Stimulated activated CD8-positive, alpha-beta memory T cell treated with anti-CD3 and anti-CD28 coated beads, Interleukin-7, amount 100 ng/mL, for 24 hours (primary cell): ENCODE data around the gene CRYZL1.

Experiments used
- DNase-seq: peaks from one replicate; pipeline ENCODE4 v3.0.0-alpha.2; 2020; ENCODE audit warnings: low read depth

The CRYZL1 gene

DNA sequence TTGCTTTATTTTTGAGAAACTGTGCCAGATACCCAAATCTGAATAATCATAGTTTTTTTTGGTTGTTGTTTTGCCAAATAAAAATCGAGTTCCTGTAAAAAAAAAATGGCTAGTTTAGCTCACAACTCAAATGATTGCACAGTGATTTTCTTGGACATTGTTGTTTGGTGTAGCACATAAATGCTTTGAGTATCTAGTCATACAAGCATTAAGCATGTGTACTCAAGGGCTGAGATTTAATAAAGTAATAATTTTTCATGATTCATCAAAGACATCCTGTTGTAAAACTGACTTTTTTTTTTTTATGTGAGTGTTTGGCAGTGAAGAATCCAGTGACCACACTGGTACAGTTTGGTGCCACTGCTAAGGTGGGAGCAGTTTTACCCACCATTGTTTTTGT is 19.6 kb upstream of the CRYZL1 start:
- DNase-seq = no peak

DNA sequence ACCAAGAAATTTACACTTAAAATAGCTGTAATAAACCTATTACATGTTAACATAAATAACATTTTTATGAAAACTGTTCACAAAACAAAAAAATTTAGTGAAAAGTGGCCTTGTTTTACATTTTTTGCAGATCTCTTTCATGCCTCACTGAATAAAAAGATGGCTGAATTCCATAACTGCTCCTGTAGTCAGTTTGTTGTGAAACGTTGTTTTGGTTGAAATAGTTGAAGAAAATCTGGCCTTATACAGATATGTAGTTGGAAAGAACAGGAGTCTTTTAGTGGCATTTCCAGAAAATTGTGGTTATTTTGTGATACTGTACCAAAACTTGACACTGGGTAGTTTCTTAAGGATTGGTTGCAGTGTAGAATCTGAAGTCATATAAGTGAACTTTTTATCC is 18.9 kb upstream of the CRYZL1 start:
- no peak for DNase-seq

- no peak for DNase-seq
Measured at GRCh38 chr21:33659568-33659949, 18.0 kb upstream of the CRYZL1 start.

DNA sequence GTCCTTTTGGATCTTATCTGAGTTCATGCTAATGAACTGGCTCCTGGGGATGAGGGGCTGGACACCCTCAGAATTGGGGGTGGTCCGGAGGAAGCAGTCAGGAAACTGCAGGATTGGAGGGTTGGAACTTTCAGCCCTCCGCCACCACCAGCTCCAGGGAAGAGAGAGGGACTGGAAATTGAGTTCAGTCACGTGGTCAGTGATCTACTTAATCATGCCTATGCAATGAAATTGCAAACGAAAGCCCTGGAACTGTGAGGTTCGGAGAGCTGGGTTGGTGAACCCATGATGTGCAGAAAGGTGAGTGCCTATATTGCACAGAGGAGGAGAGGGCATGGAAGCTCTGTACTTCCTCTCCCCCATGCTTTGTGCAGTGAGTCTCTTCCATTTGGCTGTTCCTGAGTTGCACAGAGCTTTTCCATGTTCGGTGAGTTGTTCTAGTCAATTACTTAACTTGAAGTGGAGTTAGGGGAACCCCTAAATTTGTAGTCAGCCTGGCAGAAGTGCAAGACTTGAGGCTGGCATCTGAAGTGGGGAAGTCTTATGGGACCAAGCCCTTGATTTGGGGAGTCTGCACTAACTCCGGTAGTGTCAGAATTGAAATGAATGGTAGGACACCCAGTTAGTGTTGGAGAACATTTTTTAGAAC is 17.5 kb upstream of the CRYZL1 start:
- DNase-seq = no peak

DNA sequence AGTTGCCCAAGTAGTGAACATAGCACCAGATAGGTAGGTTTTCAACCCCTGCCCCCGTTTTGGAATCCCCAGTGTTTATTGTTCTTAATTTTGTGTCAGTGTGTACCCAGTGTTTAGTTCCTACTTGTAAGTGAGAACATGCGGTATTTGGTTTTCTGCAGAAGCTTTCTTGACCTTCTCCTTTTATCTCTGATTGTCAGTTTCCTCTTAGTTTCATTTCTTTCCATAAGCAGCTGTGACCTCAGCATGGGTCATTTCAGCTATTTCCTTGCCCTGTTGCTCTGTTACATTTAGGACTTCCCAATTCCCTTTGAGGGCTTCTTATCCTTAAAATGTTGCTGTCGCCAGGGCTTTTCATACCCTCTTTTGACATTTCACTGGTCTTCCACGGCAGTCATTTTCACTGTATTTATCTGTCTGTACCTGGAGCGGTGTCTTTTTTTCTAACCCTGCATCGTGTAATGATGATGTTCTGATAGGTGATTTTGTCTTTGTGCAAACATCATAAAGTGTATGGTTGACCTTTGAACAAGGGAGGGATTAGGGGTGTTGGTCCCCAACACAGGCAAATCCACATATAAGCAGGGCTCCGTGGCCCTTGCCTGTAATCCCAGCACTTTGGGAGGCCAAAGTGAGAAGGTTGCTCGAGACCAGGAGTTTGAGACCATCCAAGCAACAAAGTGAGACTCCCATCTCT is 15.7 kb upstream of the CRYZL1 start:
- DNase-seq = no peak

DNA sequence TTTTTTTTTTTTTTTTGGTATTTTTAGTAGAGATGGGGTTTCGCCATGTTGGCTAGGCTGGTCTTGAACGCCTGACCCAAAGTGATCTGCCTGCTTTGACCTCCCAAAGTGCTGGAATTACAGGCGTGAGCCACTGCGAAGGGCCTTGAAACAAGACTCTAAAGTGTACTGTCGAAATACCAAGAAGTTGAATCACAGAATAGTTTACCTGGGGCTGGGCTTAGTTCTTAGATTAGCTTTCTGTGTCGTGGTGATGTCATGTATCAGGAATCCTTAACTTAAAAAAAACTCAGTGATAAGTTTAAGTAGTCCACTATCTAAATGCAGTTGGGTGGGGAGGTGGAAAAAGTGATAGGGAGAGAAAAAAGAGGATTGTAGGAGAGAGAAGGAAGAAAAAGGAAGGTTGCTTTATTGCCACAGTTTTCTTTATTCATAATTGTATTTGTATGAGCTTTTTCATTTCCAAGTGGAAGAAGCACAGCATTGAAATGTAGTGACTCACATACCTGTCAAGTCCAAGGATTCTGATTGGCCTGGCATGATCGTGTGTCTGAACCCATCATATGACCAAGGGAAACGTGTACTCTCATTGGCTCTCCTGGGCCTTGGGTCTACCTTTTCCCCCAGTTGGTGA is 14.2 kb upstream of the CRYZL1 start:
- no peak for DNase-seq

DNA sequence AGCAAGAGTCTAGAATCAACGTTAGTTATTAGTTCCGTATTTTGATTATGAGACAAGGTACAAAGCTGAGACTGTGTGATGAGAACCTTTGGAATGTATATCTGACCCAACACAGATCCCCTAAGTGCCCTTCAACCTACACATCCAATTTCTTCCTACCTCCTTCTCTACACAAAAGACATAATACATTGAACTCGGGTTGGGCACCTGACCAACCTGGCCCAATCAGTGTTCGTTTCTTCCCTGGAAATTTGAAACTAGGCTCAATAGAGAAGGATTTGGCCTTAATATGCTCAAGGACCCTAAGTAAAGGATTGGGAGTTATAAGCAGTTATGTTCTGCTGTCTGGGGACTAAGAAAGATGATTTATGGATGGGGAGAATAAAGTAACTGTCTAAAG is 12.9 kb upstream of the CRYZL1 start:
- DNase-seq = no peak

DNA sequence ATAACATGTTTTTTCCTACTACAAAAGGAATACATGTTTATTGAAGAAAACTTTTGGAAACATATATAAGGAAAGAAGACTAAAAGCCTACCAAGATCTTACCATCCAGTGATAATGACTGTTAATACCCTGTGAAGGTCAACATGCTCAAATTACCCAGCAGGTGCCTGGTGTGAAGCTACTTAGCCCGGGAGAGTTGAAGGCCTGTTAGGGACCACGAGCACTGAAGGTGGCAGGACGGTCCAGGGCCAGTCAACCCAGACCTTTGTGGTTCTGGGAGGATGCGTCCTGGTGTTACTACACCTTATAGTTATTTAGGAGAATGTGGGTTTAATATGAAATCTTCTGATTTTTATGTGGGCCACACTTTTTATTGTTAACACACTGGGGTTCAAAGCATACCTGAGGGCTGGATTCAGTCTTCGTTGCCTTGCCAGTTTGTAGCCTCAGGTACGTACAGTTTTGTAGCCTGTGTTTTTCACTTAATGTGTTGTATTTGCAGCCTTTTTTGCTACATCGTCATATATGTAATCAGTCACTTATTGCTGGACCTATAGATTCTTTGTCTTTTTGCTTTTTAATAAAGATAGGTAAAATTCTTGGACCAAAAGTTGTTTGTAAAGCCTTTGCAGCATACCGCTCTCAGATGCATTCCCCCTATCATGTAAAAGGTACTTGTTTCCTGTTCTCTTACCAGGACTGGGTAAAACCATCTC is 10.6 kb upstream of the CRYZL1 start:
- no peak for DNase-seq

GRCh38 chr21:33650929-33651509 is 9.5 kb upstream of the CRYZL1 start:
- no peak for DNase-seq

DNA sequence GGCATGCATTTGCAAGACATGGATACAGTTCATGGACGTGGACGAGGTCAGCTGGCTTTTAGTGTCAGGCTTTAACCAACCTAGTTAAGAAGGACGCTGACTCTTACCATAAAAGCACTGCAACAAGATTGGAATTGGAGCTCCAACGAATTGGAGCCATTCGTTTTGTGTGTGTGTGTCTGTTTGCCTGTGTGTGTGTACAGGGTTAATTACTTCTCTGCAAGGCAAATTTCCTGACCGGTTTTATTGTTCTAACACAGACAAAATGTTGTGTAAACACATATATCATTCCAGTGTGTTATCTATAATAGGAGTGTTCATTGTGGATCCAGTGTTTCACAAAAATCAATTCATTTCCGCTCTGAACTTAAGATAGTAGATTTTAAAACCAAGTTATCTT is 8.7 kb upstream of the CRYZL1 start:
- no peak for DNase-seq

- no peak for DNase-seq
Measured at GRCh38 chr21:33648555-33648954, 7.0 kb upstream of the CRYZL1 start.

DNA sequence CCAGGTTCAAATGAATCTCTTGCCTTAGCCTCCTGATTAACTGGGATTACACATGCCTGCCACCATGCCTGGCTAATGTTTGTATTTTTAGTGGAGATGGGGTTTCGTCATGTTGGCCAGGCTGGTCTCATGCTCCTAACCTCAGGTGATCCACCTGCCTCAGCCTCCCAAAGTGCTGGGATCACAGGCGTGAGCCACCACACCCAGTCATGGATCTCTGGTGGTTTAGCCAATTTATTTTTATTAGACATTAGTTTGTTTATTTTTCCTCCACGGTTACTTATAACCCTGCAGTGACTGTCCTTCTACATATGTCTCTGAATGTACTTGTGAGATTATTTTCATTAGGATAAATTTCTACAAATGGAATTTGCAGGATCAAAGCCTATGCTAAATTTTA is 6.0 kb upstream of the CRYZL1 start:
- no peak for DNase-seq

DNA sequence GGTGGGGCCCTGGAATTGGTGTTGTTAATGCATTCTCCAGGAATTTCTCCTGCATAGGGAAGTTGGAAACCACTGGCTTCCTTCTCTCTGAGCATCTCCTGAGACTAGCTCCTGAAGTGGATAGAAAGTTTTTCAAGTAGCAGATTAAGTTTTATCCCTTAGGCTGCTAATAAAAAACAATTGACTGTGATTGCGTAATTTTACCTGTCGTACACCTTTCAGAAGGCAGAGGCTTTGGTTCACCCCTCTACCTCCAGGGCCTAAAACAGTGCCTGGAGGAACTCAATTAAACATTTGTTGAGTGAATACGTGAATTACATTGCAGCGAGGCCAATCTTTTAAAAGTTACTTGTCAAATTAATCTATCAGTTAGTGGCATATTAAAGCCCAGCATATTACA is 4.2 kb upstream of the CRYZL1 start:
- no peak for DNase-seq

DNA sequence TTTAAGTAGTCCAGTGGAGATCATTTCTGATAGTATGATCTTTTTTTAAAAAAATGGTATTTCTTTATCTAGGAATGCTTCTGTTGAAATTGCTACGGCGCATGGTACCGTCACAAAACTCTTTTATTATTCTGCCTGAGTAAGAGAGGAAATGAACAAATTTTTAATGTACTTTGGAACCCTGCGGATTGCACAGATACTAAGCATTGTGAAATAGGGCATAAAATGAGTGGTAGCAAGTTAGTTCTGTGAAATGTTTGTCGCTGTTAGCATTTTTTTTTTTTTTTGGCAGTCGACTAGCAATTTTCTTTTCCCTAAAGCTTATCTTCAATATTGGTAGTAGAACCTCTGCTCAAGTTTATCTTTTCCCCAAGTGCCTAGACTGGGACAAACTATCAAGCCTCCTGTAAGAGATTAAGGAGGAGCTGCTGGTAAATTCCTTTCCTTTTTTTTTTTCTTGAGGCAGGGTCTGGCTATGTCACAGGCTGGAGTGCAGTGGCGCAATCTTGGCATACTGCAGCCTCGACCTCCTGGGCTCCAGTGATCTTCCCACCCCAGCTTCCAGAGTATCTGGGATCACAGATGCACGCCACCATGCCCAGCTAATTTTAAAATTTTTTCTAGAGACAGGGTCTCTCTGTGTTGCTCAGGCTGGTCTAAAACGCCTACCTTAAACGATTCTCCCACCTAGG is 3.0 kb upstream of the CRYZL1 start:
- DNase-seq = no peak

GRCh38 chr21:33643658-33644311 is 2.2 kb upstream of the CRYZL1 start:
- DNase-seq = no peak

GRCh38 chr21:33642896-33643657 is 1.5 kb upstream of the CRYZL1 start:
- no peak for DNase-seq

- peak; percentile 100 for DNase-seq
Measured at GRCh38 chr21:33642027-33642895, 720 bp upstream of the CRYZL1 start, which contains the start of gene ITSN1. ITSN1 (plus strand) TSS chr21:33642501; CDS start chr21:33718829, 76,328 bp downstream.

GRCh38 chr21:33640697-33641351 is 717 bp downstream of the CRYZL1 start:
- DNase-seq = no peak

DNA sequence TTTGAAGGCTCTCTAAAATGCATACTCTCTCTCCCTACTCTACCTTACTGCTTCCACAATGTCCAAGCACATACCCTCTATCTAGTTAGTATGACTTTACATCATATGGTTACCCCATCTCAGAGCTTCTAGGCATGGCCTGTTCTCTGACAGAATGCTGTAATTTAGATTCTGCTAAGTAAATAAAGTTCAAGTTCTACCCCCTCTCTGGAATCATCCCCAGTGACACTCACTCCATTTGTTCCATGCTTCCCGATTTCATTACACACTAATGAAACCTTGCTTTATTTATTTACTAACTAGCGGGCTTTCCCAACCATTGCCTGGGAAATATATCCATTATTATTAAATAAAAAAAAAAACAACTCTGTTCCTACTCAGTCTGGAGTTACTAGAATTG is 7.3 kb downstream of the CRYZL1 start:
- DNase-seq = no peak
